Measurements from ENCODE around the gene DENND1A.
A peak's percentile ranks its signal among the peaks of the same experiment; 100 is the strongest.

Gene DENND1A

GRCh38 chr9:123349691-123350480, 580.0 kb downstream of the DENND1A start:
- intact Hi-C loops (cut with DNase I) = loop anchor here (5.0 kb wide), 2 partner anchors 37 to 268 kb away; no protein-coding TSS in a partner anchor
- peak in 34 of 42 donors; percentile 46 to 88 (median 68) for DNase-seq

GRCh38 chr9:123349033-123349432, 580.9 kb downstream of the DENND1A start:
- intact Hi-C loops (cut with DNase I) = no loop called here
- no peak for DNase-seq

DNA sequence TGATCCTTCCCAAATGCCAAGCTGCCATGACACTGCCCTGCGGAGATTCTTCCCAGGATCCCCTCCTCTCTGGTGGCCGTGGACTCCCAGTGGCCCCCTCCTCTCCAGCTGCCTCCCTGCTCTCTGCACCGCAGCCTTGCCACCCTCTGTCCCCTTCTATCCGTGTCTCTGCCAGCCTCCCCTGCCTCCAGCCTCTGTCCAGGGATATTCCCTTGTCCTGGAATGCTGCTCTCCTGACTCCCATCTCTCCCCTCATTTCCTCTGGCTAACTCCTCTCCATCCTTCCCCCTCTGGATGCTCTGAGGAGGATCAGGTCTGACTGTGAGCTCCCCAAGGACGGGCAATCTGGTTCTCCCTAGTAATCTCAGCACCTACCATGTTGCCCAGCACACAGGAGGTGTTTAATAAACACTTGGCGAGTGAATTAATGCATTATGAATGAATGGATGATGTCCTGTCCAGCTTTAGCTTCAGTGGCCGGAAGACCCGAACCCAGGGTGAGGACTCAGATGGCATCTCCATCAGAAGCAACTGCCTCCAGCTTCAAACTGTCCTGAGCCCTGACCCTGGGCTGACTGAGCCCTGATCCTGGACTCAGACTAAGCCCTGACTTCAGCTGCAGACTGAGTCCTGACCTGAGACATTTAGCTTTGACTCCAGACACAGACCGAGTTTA, 581.5 kb downstream of the DENND1A start:
- DNase-seq = no peak
- intact Hi-C loops (cut with DNase I) = no loop called here

DNA sequence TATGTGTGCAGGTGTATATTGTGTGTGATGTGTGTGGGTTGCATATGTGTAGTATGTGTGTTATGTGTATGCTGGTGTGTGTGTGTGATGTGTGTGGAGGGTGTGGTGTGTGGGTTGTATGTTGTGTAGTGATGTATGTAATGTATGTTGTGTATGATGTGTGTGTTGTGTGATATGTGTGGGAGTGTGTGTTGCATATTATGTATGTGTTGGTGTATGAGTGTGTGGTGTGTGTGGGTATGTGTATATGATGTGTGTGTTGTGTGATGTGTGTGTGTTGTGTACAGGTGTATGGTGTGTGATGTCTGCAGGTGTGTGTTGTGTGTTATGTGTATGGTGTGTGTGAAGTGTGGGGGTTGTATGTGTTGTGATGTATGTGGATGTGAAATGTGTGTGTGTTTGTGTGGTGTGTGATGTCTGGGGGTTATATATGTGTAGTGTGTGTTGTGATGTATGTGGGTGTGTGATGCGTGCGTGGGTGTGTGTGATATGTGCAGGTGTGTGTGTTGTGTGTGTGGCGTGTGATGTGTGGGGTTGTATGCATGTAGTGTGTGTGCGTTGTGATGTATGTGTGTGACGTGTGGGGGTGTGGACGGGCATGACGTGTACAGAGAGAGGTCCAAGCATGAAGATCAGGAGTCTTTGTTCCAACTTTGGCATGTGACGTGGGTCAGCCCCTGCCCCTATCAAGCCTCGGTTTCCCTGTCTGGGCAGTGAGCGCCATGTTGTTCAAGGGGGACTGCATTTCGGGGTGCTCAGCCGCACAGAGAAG, 582.5 kb downstream of the DENND1A start:
- intact Hi-C loops (cut with DNase I) = no loop called here
- no peak for DNase-seq

GRCh38 chr9:123346826-123347225, 583.1 kb downstream of the DENND1A start:
- intact Hi-C loops (cut with DNase I) = no loop called here
- no peak for DNase-seq

DNA sequence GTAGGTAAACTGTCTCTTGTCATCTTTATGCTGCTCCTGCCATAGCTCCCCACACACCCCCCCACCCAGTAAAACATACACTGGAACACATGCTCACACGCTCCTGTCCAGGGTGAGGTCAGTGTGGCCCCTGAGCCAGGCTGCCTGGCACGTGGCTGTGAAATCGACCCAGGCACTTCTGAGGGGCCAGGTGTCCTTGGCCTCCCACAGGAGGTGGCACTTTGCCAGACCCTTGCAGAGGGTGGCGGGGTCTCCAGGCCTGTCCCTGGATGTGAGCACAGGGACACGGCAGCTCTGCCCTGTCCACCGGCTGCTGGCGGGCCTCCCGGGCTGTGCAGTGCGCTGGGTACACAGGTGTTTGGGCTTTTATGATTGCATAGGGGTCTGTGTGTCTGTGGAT, 583.9 kb downstream of the DENND1A start:
- no peak for DNase-seq
- intact Hi-C loops (cut with DNase I) = no loop called here

GRCh38 chr9:123345567-123345955, 584.4 kb downstream of the DENND1A start:
- intact Hi-C loops (cut with DNase I) = no loop called here

GRCh38 chr9:123344192-123344949, 585.6 kb downstream of the DENND1A start:
- intact Hi-C loops (cut with DNase I) = no loop called here

More at GRCh38 chr9:123345567-123345955, 584.4 kb downstream of the DENND1A start:
- DNase-seq = no peak

DNA sequence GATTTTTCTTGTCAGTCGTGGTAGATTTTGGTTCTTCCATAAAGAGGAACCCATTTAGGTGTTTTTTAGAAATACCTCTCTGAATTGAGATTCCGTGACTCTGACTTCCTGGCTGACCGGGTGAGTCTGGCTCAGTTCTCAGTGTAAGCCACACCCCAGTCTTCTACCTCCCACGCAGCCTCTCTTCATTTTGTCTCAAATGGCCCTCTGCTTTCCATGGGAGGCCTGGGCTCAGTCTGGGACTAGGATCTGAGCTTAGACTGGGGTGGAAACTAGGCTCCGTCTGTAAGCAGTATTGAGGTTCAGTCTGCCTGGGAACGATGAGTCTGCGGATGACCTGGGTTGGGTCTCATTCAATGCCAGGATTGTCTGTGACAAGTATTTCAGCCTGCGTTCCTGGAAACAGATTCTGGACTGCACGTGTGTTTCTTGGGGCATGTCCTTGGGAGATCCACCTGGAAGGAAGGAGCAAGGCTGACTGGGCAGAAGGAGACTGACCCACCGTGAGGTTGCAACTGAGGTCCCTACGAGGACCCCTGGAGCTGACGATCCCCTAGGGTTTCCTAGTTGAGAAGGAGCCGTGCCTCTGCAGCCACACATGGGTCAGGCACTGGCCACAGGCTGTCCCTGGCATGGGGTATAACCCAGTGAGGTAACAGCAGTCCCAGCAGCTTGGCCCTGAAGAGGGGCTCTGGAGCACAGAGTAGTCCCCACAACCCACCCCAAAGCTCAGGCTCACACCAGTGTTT, 586.3 kb downstream of the DENND1A start:
- intact Hi-C loops (cut with DNase I) = no loop called here
- DNase-seq = no peak

More at GRCh38 chr9:123344192-123344949, 585.6 kb downstream of the DENND1A start:
- no peak for DNase-seq

DNA sequence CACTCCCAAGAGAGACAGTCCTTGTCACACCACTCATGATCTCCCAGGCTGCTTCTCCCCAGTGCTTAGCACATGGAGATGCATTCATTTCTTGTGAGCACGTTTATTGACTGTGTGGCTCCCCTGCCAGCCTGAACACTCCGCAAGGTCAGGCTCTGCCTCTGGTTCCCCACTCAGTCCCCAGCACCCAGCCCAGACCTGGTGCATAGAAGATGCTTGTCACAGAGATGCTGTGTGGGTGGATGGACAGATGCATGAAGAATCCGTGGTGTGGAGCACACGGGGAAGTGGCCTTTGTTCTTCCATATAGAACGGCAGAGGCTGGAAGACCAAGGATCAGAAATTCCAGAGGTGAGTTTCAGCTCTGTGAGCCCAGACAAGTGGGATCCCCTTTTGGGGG, 587.7 kb downstream of the DENND1A start:
- DNase-seq = no peak
- intact Hi-C loops (cut with DNase I) = no loop called here

DNA sequence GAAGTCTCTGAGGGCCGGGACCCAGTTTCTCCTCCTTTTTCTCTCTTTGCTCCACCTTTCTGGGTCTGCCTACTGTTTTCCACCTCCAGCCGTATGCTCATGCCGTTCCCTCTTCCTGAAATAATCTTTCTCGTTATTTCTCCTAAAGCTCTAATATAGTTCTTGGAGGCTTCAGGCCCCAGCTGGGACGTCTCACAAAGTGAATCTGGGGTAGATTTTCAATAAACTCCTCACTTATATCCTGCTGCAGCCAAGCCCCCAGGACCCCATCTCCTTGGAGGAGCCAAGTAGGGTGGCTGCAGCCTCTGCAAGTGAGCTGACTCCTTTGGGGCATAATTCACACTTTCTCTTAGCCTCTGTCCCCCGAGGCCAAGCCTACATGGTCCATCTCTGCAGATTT, 588.1 kb downstream of the DENND1A start:
- intact Hi-C loops (cut with DNase I) = no loop called here
- no peak for DNase-seq

DNA sequence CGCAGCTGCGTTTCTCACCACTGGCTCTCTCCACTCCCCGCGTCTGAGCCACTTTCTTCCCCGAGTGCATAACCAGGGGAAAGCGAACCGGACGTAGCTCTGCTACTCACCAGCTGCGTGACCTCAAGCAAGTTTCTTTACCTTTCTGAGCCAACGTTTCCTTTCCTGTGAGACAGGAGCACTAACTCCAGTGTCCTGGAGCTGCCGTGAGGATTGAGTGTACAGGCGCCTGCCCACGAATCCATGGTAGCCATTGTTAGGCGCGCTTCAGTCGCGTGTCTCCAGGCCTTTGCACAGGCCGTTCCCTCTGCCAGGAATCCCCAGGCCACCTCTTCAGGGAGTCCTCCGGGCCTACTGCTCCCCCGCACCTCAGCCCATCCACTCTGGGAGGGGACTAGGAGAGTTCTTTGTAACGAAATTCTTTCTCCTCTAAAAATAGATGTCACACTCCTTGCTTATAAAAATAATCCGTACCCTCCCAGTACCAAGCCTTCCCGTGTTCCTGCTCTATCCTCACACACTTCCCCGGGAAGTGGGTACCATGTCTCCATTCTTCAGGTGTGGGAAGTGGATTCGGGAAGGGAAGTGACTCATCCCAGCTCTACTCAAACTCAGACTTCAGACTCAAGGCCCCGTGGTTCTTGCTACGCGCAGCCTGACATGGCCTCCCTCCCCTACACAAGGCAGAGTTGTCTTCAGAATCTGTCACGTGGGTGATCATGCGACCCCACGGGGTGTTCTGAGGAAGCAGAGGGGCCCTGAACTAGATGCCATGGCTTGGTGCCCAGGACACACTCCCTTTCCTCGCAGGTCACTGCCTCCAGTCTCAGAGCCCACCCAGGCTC, 590.0 kb downstream of the DENND1A start:
- DNase-seq = peak in 37 of 42 donors; percentile 34 to 89 (median 63)
- intact Hi-C loops (cut with DNase I) = no loop called here

- peak in 7 of 42 donors; percentile 27 to 67 (median 40) for DNase-seq
- intact Hi-C loops (cut with DNase I) = no loop called here
These were observed 590.9 kb downstream of the DENND1A start for GRCh38 chr9:123338710-123339665.

DNA sequence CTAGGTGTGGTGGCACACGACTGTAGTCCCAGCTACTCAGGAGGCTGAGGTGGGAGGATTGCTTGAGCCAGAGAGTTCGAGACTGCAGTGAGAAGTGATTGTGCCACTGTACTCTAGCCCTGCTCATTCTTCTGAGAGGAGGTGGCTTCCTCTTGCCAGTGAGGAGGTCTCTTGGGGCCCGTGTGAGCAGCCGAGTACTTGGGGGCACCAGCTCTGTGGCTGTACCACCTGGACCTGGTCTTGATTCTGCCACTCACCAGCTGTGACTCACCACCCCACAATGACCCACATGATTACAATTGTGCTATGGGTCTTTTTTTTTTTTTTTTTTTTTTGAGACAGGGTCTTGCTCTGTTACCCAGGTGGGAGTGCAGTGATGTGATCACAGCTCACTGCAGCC, 592.0 kb downstream of the DENND1A start:
- intact Hi-C loops (cut with DNase I) = no loop called here
- DNase-seq = no peak

GRCh38 chr9:123336959-123337358, 593.0 kb downstream of the DENND1A start:
- intact Hi-C loops (cut with DNase I) = no loop called here
- no peak for DNase-seq

DNA sequence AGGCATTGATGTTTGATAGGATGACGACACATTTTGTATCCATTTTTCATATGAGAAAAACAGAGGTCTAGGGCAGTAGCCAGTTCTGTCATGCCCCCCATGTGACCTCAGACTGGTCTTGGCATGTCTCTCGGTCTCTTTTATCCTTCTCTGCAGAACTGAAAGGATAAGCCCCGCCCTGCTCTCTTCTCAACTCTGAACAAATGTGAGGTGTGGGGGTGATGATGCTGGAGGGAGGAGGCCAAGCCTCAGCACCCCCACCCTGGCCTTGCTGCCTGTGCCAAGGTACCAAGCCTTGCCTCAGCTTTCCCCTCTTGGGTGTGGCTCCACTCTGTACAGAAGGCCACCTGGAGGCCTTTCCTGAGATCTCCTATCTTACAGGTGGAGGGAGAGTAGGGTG, 593.5 kb downstream of the DENND1A start:
- intact Hi-C loops (cut with DNase I) = no loop called here
- no peak for DNase-seq

Measured in head of caudate nucleus (tissue), 42 donors.